Measurements from ENCODE around the gene TUSC2. TPM values are rescaled to one million over a fixed set of nuclear protein-coding genes. Genes with fewer than 3 reads are reported as not detected.

Gene TUSC2
- total RNA-seq, 1 experiment from 2014 or later = 33.5 TPM

DNA sequence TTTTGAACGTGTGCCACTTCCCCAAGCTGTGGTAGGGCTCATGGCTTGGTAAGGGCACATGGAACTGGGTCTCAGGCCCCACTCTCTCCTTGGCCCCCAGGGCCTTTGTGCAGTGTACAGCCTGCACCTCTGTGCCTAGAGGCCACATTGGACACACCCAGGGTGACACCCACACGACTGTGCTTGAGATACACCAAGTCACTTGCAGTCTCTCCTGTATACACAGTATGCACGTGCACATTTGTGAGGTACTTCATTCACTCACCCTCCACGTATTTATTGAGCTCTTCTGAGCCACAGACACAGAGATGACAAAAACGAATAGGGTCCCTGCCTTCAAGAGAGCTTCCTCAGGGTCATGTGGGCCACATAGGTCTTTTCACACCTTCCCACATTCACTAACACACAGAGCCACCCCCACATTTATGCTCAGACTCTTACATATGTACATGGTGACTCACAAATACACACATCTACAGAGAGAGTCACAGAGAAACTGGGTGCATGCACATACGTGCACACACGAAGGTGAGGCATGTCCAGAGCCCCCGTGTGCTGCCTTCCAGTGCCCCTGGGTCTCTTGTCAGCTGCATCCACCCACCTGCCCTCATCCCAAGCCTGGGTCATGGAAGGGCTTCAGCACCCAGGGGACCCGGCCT is 41.1 kb upstream of the TUSC2 start:
- H3K36me3 Mint-ChIP-seq (ENCODE audit: insufficient read depth in 1 of 3, low read depth in 3 of 3) = no peaks in the 10 kb centered on the region
- no peaks in the 10 kb centered on the region for H3K9me3 ChIP-seq (ENCODE audit: control insufficient read depth, low read depth, low read length)

More for the DNA sequence above, 41.1 kb upstream of the TUSC2 start:
- H3K27ac ChIP-seq (ENCODE audit: insufficient read length, low read depth, low read length) = no peak overlapping the region
- H4K5ac ChIP-seq (ENCODE audit: insufficient read length, low read depth, low read length) = no peak overlapping the region
- peaks cover 10% of the 10 kb centered on the region for H3K23me2 ChIP-seq (ENCODE audit: insufficient read length, low read depth, low read length, poor library complexity, severe bottlenecking)
- H2AK5ac ChIP-seq (ENCODE audit: insufficient read length, low read length) = no peak overlapping the region
- no peak for DNase-seq
- H3K4ac ChIP-seq (ENCODE audit: low read depth, low read length) = no peak overlapping the region
- H3K23ac ChIP-seq (ENCODE audit: insufficient read length, low read depth, low read length) = no peak overlapping the region
- no peaks in the 10 kb centered on the region for H3K79me1 ChIP-seq (ENCODE audit: insufficient read depth, low read depth, low read length, poor library complexity, severe bottlenecking)
- H2AFZ ChIP-seq (ENCODE audit: low read length) = no peak overlapping the region
- H4K8ac ChIP-seq (replicated peaks; ENCODE audit: insufficient read length, low read depth, low read length) = no peak overlapping the region
- no peaks in the 10 kb centered on the region for H3K27me3 ChIP-seq (ENCODE audit: insufficient read depth, low read length)
- WGBS (ENCODE audit: extremely low coverage, insufficient read length, low lambda C conversion rate) = no CpG with 5 or more reads among the region's 9 CpGs
- H2BK15ac ChIP-seq (ENCODE audit: low read depth, low read length) = no peak overlapping the region
- H3K14ac ChIP-seq (ENCODE audit: insufficient read depth, low read length) = no peak overlapping the region; the same call in 1 of the 2 replicates
- H2BK20ac ChIP-seq (ENCODE audit: low read depth, low read length, poor library complexity, severe bottlenecking) = no peak overlapping the region
- H3K4me2 ChIP-seq (ENCODE audit: insufficient read depth, insufficient read length, low read length) = no peak overlapping the region
- H3K9ac ChIP-seq (ENCODE audit: extremely low read depth, insufficient read length, low read length) = no peak overlapping the region
- no peak overlapping the region for H2BK12ac ChIP-seq (ENCODE audit: insufficient read length, low read depth, low read length)
- no peak overlapping the region for H4K91ac ChIP-seq (ENCODE audit: insufficient read length, low read depth, low read length)
- no peaks in the 10 kb centered on the region for H3K4me1 ChIP-seq (ENCODE audit: insufficient read depth, low read length)
- H2BK5ac ChIP-seq (ENCODE audit: insufficient read length, low read length) = no peak overlapping the region
- H3K27ac Mint-ChIP-seq = no peak overlapping the region; a peak in 1 of 7 replicates
- H3K9me3 Mint-ChIP-seq = no peaks in the 10 kb centered on the region
- no peak overlapping the region for H3T11ph ChIP-seq (ENCODE audit: low read length)
- H3K4me3 Mint-ChIP-seq = no peak overlapping the region
- H3K79me2 ChIP-seq (ENCODE audit: insufficient read depth, low read length) = no peaks in the 10 kb centered on the region
- no peaks in the 10 kb centered on the region for H4K20me1 ChIP-seq (ENCODE audit: control insufficient read depth, insufficient read depth, insufficient read length)
- H3K56ac ChIP-seq (ENCODE audit: insufficient read length, low read depth, low read length) = no peak overlapping the region
- peaks cover 5% of the 10 kb centered on the region for H3K27me3 Mint-ChIP-seq (ENCODE audit: low read depth)
- no peak overlapping the region for H3K18ac ChIP-seq (ENCODE audit: insufficient read length, low read depth, low read length)
- no peak overlapping the region for H2BK120ac ChIP-seq (ENCODE audit: low read depth, low read length, poor library complexity, severe bottlenecking)
- TF ChIP-seq, protein P1, sequence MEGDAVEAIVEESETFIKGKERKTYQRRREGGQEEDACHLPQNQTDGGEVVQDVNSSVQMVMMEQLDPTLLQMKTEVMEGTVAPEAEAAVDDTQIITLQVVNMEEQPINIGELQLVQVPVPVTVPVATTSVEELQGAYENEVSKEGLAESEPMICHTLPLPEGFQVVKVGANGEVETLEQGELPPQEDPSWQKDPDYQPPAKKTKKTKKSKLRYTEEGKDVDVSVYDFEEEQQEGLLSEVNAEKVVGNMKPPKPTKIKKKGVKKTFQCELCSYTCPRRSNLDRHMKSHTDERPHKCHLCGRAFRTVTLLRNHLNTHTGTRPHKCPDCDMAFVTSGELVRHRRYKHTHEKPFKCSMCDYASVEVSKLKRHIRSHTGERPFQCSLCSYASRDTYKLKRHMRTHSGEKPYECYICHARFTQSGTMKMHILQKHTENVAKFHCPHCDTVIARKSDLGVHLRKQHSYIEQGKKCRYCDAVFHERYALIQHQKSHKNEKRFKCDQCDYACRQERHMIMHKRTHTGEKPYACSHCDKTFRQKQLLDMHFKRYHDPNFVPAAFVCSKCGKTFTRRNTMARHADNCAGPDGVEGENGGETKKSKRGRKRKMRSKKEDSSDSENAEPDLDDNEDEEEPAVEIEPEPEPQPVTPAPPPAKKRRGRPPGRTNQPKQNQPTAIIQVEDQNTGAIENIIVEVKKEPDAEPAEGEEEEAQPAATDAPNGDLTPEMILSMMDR (conservative IDR thresholded peaks at IDR 0.05) = no peak
- peaks cover 19 to 39% of the 10 kb centered on the region in 2 experiments for H3K4me1 Mint-ChIP-seq

Measured in H9 (cell line).